Measurements from ENCODE around the gene FGG.

DNA sequence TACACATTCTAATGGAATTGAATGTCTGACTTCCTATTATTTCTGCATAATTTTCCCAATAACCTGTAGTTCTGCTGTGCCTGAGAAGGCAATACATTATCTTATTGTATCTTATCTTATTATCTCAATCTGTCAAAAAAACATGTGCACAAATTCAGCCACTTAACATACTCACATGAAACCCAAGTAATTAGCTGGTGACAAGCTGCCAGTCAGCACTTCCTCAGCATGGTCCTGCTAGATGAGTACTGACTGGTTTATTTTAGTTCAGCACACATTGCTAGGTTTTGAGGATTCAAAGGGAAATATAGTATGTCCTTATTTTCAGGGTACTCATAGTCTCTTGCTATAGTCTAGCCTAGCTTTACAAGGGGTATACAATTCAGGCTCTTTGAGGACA, 17.9 kb upstream of the FGG start:
- TF ChIP-seq EP300 (IDR thresholded peaks at IDR 0.05) (no peak), POLR2A (IDR thresholded peaks at IDR 0.05) (no peak), POLR2AphosphoS5 (IDR thresholded peaks at IDR 0.05) (no peak)
- TF ChIP-seq, protein P1, sequence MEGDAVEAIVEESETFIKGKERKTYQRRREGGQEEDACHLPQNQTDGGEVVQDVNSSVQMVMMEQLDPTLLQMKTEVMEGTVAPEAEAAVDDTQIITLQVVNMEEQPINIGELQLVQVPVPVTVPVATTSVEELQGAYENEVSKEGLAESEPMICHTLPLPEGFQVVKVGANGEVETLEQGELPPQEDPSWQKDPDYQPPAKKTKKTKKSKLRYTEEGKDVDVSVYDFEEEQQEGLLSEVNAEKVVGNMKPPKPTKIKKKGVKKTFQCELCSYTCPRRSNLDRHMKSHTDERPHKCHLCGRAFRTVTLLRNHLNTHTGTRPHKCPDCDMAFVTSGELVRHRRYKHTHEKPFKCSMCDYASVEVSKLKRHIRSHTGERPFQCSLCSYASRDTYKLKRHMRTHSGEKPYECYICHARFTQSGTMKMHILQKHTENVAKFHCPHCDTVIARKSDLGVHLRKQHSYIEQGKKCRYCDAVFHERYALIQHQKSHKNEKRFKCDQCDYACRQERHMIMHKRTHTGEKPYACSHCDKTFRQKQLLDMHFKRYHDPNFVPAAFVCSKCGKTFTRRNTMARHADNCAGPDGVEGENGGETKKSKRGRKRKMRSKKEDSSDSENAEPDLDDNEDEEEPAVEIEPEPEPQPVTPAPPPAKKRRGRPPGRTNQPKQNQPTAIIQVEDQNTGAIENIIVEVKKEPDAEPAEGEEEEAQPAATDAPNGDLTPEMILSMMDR (IDR thresholded peaks at IDR 0.05): no peak
